ENCODE results near the gene CNIH2. TPM values are rescaled to one million over a fixed set of nuclear protein-coding genes. Genes with fewer than 3 reads are reported as not detected.

The CNIH2 gene
- total and polyA plus RNA-seq, 7 donors = 0.63 to 1.7 TPM; not detected in 5

DNA sequence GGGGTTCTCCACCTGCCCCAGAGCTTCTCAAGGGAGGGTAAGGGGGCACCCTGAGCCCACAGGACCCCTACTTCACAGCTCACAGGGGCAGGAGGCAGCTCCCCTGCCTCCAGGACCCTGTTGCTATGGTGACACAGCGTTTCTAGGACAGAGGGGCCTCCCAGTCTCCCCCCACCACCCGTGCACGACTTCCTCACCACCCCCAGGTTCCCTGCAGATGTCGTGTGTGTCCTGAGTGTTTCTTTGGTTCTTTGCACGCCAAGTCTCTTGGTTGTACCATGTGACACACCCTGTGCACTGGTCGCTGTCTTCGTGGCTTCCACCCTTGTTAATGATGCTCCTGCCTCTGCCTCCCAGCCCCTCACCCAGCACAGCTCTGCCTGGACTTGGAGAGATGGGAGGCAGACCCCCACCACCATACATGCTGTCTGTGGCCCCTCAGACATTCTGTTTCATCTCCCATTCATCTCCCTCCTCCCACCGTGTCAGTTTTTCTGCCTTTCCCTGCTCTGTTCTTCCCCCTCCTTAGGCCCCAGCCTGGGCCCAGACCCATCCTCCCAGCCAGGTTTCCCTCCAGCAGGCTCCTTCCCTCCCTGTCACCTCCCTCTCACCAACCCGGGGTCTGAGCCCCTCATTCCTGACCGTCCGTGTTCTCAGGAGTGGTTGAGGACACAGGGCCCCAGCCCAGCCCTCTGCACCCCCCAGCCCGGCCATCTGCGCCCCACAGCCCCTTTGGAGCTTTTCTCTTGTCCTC, 34.0 kb upstream of the CNIH2 start:
- Histone ChIP-seq H3K9me3 (no peaks in the 10 kb centered on the region), H3K36me3 (peaks cover 0 to 55% (median 20%) of the 10 kb centered on the region in 4 donors), H3K27me3 (no peaks in the 10 kb centered on the region), H3K4me1 (no peaks in the 10 kb centered on the region), H3K4me3 (no peak overlapping the region), H3K27ac (no peak overlapping the region)
- 71 to 88% methylated on average over 13 of the region's 13 CpGs for WGBS, 2 donors
- no peak for DNase-seq
- TF ChIP-seq, protein P1, sequence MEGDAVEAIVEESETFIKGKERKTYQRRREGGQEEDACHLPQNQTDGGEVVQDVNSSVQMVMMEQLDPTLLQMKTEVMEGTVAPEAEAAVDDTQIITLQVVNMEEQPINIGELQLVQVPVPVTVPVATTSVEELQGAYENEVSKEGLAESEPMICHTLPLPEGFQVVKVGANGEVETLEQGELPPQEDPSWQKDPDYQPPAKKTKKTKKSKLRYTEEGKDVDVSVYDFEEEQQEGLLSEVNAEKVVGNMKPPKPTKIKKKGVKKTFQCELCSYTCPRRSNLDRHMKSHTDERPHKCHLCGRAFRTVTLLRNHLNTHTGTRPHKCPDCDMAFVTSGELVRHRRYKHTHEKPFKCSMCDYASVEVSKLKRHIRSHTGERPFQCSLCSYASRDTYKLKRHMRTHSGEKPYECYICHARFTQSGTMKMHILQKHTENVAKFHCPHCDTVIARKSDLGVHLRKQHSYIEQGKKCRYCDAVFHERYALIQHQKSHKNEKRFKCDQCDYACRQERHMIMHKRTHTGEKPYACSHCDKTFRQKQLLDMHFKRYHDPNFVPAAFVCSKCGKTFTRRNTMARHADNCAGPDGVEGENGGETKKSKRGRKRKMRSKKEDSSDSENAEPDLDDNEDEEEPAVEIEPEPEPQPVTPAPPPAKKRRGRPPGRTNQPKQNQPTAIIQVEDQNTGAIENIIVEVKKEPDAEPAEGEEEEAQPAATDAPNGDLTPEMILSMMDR (IDR thresholded peaks at IDR 0.05) = no peak
- TF ChIP-seq EP300 (IDR thresholded peaks at IDR 0.05) (no peak), POLR2AphosphoS5 (IDR thresholded peaks at IDR 0.05) (no peak), POLR2A (IDR thresholded peaks at IDR 0.05) (no peak)
- intact Hi-C loops (cut with DNase I) = no loop called here

DNA sequence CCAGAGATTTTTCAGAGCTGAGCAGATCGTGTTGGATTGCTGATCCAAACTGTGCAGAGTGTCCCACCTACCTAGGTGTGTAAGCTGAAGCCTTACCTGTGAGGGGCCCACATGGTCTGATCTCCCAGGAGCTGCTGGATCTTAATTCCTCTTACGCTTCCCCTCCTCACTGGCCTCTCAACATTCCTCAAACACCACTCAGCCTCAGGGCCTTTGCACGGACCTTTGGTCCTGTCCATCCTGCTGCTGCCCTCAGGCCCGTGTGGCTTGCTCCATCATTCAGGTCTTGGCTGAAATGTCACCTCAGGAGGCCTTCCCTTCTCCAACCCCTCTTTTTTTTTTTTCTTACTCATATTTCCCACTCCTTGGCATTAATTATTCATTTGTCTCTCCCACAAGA, 30.7 kb upstream of the CNIH2 start:
- Histone ChIP-seq H3K27ac (no peak overlapping the region), H3K36me3 (peaks cover 0 to 22% (median 5%) of the 10 kb centered on the region in 4 donors), H3K27me3 (no peaks in the 10 kb centered on the region), H3K9me3 (no peaks in the 10 kb centered on the region), H3K4me1 (no peaks in the 10 kb centered on the region), H3K4me3 (no peak overlapping the region)
- intact Hi-C loops (cut with DNase I) = no loop called here
- 93 to 95% methylated on average over 4 of the region's 4 CpGs for WGBS, 2 donors
- no peak for TF ChIP-seq POLR2A (IDR thresholded peaks at IDR 0.05)
- no peak for TF ChIP-seq EP300 (IDR thresholded peaks at IDR 0.05)
- TF ChIP-seq, protein P1 (IDR thresholded peaks at IDR 0.05) = no peak
- no peak for TF ChIP-seq POLR2AphosphoS5 (IDR thresholded peaks at IDR 0.05)
- DNase-seq = no peak

DNA sequence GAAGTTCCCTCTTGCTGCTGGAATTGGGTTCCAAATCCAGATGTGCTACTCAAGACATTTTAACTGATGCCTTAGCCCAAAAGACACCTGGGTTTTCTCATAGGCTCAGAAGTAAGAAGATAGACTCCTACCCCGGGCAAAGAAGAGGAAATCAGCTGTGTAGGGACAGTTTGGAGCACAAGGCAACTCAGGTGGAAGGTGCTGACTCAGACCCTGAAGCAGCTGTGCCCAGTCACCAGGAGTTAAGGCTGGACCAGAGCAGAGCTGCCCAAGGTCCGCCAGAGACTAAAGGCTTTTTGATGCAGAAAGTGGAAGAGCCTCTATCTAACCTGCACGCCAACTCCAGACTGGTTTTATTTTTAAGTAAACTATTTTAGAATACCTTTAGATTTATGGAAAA, 30.2 kb upstream of the CNIH2 start:
- intact Hi-C loops (cut with DNase I) = no loop called here
- H3K27ac ChIP-seq = no peak overlapping the region
- WGBS, 2 donors = 85 to 89% methylated on average over 3 of the region's 3 CpGs
- peaks cover 0 to 17% (median 2%) of the 10 kb centered on the region in 4 donors for H3K36me3 ChIP-seq
- H3K4me3 ChIP-seq = no peak overlapping the region
- TF ChIP-seq POLR2AphosphoS5 (IDR thresholded peaks at IDR 0.05) = no peak
- TF ChIP-seq, protein P1 (IDR thresholded peaks at IDR 0.05) = no peak
- TF ChIP-seq EP300 (IDR thresholded peaks at IDR 0.05) = no peak
- TF ChIP-seq POLR2A (IDR thresholded peaks at IDR 0.05) = no peak
- H3K9me3 ChIP-seq = no peaks in the 10 kb centered on the region
- H3K4me1 ChIP-seq = no peaks in the 10 kb centered on the region
- H3K27me3 ChIP-seq = no peaks in the 10 kb centered on the region
- no peak for DNase-seq

DNA sequence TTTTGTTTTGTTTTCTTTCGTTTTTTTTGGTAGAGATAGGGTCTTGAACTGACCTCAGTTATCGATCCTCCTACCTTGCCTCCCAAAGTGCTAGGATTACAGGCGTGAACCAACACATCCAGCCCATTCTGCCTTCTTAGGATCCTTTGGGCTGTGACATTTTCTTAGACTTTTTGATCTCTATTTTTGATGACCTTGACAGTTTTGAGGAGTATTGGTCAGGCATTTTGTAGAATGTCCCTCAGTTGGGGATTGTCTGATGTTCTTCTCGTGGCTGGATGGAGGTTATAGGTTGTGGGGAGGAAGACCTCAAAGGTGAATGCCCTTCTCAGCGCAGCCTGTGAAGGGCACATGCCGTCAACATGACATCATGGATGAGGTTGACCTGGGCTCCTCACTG, 29.1 kb upstream of the CNIH2 start:
- intact Hi-C loops (cut with DNase I) = no loop called here
- Histone ChIP-seq H3K9me3 (no peaks in the 10 kb centered on the region), H3K27me3 (no peaks in the 10 kb centered on the region), H3K27ac (no peak overlapping the region), H3K4me1 (no peaks in the 10 kb centered on the region), H3K4me3 (no peak overlapping the region), H3K36me3 (peaks cover 0 to 8% (median 2%) of the 10 kb centered on the region in 4 donors)
- TF ChIP-seq EP300 (IDR thresholded peaks at IDR 0.05) (no peak), POLR2AphosphoS5 (IDR thresholded peaks at IDR 0.05) (no peak), POLR2A (IDR thresholded peaks at IDR 0.05) (no peak)
- TF ChIP-seq, protein P1 (IDR thresholded peaks at IDR 0.05) = no peak
- 89 to 92% methylated on average over 6 of the region's 6 CpGs for WGBS, 2 donors
- DNase-seq = no peak
